Mesendoderm (in vitro differentiated cells): Measurements from ENCODE around the gene SEPTIN8.

Source experiments
- DNase-seq: peaks from one replicate; pipeline ENCODE4 v3.0.0; 2013
- H2AK5ac ChIP-seq: 2 replicates; pipeline ENCODE4 v1.6.1; 2013; ENCODE audit warnings: low read length, inconsistent platforms
- H2BK120ac ChIP-seq: 2 replicates; pipeline ENCODE4 v1.6.1; 2013; ENCODE audit warnings: low read depth, mild to moderate bottlenecking, low read length, moderate library complexity, mixed read lengths
- H2BK15ac ChIP-seq: replicated peaks from 2 replicates; pipeline ENCODE4 v1.6.1; 2013; ENCODE audit warnings: low read depth, mild to moderate bottlenecking, moderate library complexity
- H2BK5ac ChIP-seq: 2 replicates; pipeline ENCODE4 v1.6.1; 2013; ENCODE audit warnings: low read length, inconsistent platforms
- H3K18ac ChIP-seq: 2 replicates; pipeline ENCODE4 v1.6.1; 2013; ENCODE audit warnings: mild to moderate bottlenecking, low read length, mixed read lengths
- H3K23ac ChIP-seq: one replicate; pipeline ENCODE4 v1.6.1; 2013; ENCODE audit warnings: low read length
- H3K27ac ChIP-seq: 2 replicates; pipeline ENCODE4 v1.5.1; 2013; ENCODE audit warnings: low read depth, mild to moderate bottlenecking, inconsistent platforms, low read length, moderate library complexity
- H3K27me3 ChIP-seq: 2 replicates; pipeline ENCODE4 v1.6.1; 2013; ENCODE audit warnings: low read length, control low read depth, mild to moderate bottlenecking, inconsistent platforms; ENCODE audit not compliant: insufficient read depth, poor library complexity
- H3K36me3 ChIP-seq: 2 replicates; pipeline ENCODE4 v1.6.1; 2013; ENCODE audit warnings: low read length, inconsistent platforms; ENCODE audit not compliant: control insufficient read depth, insufficient read depth
- H3K4ac ChIP-seq: one replicate; pipeline ENCODE4 v1.6.1; 2013; ENCODE audit warnings: low read depth, mild to moderate bottlenecking, low read length, moderate library complexity
- H3K4me1 ChIP-seq: 2 replicates; pipeline ENCODE4 v1.6.1; 2013; ENCODE audit warnings: low read depth, low read length, inconsistent platforms; ENCODE audit not compliant: control insufficient read depth
- H3K4me2 ChIP-seq: 2 replicates; pipeline ENCODE4 v1.6.1; 2013; ENCODE audit warnings: low read length
- H3K4me3 ChIP-seq: 2 replicates; pipeline ENCODE4 v1.5.1; 2013; ENCODE audit warnings: mild to moderate bottlenecking, low read length
- H3K56ac ChIP-seq: one replicate; pipeline ENCODE4 v1.6.1; 2013; ENCODE audit warnings: low read length
- H3K79me1 ChIP-seq: 2 replicates; pipeline ENCODE4 v1.6.1; 2013; ENCODE audit warnings: low read length, inconsistent platforms
- H3K79me2 ChIP-seq: 2 replicates; pipeline ENCODE4 v1.6.1; 2013; ENCODE audit warnings: mild to moderate bottlenecking, low read length; ENCODE audit not compliant: control insufficient read depth, insufficient read depth
- H3K9ac ChIP-seq: 2 replicates; pipeline ENCODE4 v1.6.1; 2013; ENCODE audit warnings: low read length, inconsistent platforms
- H4K5ac ChIP-seq: one replicate; pipeline ENCODE4 v1.6.1; 2013; ENCODE audit warnings: low read length
- H4K8ac ChIP-seq: one replicate; pipeline ENCODE4 v1.6.1; 2013; ENCODE audit warnings: low read depth, mild to moderate bottlenecking, control low read depth, low read length, moderate library complexity
- WGBS: extraction: QIAGEN DNeasy Blood & Tissue Kit; methylation state at CpG from one replicate; pipeline ENCODE4 v1.1.7; 2013; ENCODE audit warnings: low lambda C conversion rate, missing lambda C conversion rate; ENCODE audit not compliant: insufficient coverage; ENCODE audit errors: extremely low coverage; 5-methylcytosine and 5-hydroxymethylcytosine counted together

SEPTIN8 gene

GRCh38 chr5:132746954-132747615 is 30.0 kb downstream of the SEPTIN8 start, which contains the start of gene CCNI2:
TSS of gene CCNI2 (plus strand) at chr5:132747426. CDS start at chr5:132747496, 70 bp downstream.
- H3K18ac ChIP-seq = no peak within 1 kb of the TSS
- no peak within 1 kb of the TSS for H3K9ac ChIP-seq
- H2AK5ac ChIP-seq = no peak within 1 kb of the TSS
- H3K27me3 ChIP-seq = peaks cover 21% of the 10 kb centered on the region
- no peaks in the 10 kb centered on the region for H3K36me3 ChIP-seq
- H2BK120ac ChIP-seq = no peak within 1 kb of the TSS
- DNase-seq = peak; percentile 90
- H3K23ac ChIP-seq = no peak within 1 kb of the TSS
- H3K79me2 ChIP-seq = no peaks in the 10 kb centered on the region
- H3K4me2 ChIP-seq = peak within 1 kb of the TSS; percentile 25
- H4K5ac ChIP-seq = no peak within 1 kb of the TSS
- no peaks in the 10 kb centered on the region for H3K4me1 ChIP-seq
- peak within 1 kb of the TSS; percentile 73 for H3K56ac ChIP-seq
- no peak within 1 kb of the TSS for H2BK5ac ChIP-seq
- H3K27ac ChIP-seq = no peak within 1 kb of the TSS
- H3K79me1 ChIP-seq = no peaks in the 10 kb centered on the region
- no peak within 1 kb of the TSS for H3K4ac ChIP-seq
- no peak within 1 kb of the TSS for H3K4me3 ChIP-seq
- H2BK15ac ChIP-seq = no peak within 1 kb of the TSS
- no CpG with 5 or more reads among the region's 59 CpGs for WGBS
- H4K8ac ChIP-seq = no peak within 1 kb of the TSS

GRCh38 chr5:132746592-132746953 is 30.5 kb downstream of the SEPTIN8 start:
- H3K4ac ChIP-seq = no peak overlapping the region
- no peak overlapping the region for H3K9ac ChIP-seq
- H3K36me3 ChIP-seq = no peaks in the 10 kb centered on the region
- H3K4me3 ChIP-seq = no peak overlapping the region
- no peak overlapping the region for H2BK15ac ChIP-seq
- no peak overlapping the region for H2BK5ac ChIP-seq
- no peaks in the 10 kb centered on the region for H3K4me1 ChIP-seq
- H2BK120ac ChIP-seq = no peak overlapping the region
- H3K79me2 ChIP-seq = no peaks in the 10 kb centered on the region
- no peak overlapping the region for H3K18ac ChIP-seq
- peaks cover 21% of the 10 kb centered on the region for H3K27me3 ChIP-seq
- no CpG with 5 or more reads among the region's 3 CpGs for WGBS
- no peak overlapping the region for H2AK5ac ChIP-seq
- no peak overlapping the region for H3K23ac ChIP-seq
- H3K4me2 ChIP-seq = no peak overlapping the region
- H3K79me1 ChIP-seq = no peaks in the 10 kb centered on the region
- DNase-seq = no peak
- no peak overlapping the region for H3K27ac ChIP-seq
- H4K5ac ChIP-seq = no peak overlapping the region
- no peak overlapping the region for H3K56ac ChIP-seq
- no peak overlapping the region for H4K8ac ChIP-seq

GRCh38 chr5:132744659-132745058 is 32.4 kb downstream of the SEPTIN8 start:
- Histone ChIP-seq H3K23ac (no peak overlapping the region), H3K27me3 (peaks cover 21% of the 10 kb centered on the region), H3K27ac (no peak overlapping the region), H3K36me3 (no peaks in the 10 kb centered on the region), H3K79me2 (no peaks in the 10 kb centered on the region), H2AK5ac (no peak overlapping the region), H2BK5ac (no peak overlapping the region), H3K9ac (no peak overlapping the region), H4K5ac (no peak overlapping the region), H4K8ac (no peak overlapping the region), H3K18ac (no peak overlapping the region), H3K4me3 (no peak overlapping the region), H2BK15ac (no peak overlapping the region), H3K4me2 (no peak overlapping the region), H3K4ac (no peak overlapping the region), H3K4me1 (no peaks in the 10 kb centered on the region), H2BK120ac (no peak overlapping the region), H3K56ac (no peak overlapping the region), H3K79me1 (no peaks in the 10 kb centered on the region)
- no peak for DNase-seq
- no CpG with 5 or more reads among the region's 2 CpGs for WGBS

GRCh38 chr5:132742626-132743025 is 34.4 kb downstream of the SEPTIN8 start:
- no peak for DNase-seq
- H3K27me3 ChIP-seq = peaks cover 8% of the 10 kb centered on the region
- WGBS = no CpG with 5 or more reads among the region's 5 CpGs

GRCh38 chr5:132742158-132742557 is 34.9 kb downstream of the SEPTIN8 start:
- WGBS = no CpG with 5 or more reads among the region's 2 CpGs
- H3K79me1 ChIP-seq = no peaks in the 10 kb centered on the region
- H3K79me2 ChIP-seq = no peaks in the 10 kb centered on the region
- H2BK5ac ChIP-seq = no peak overlapping the region
- no peaks in the 10 kb centered on the region for H3K4me1 ChIP-seq
- no peak overlapping the region for H2AK5ac ChIP-seq
- H3K4me2 ChIP-seq = no peak overlapping the region
- H3K27ac ChIP-seq = no peak overlapping the region
- DNase-seq = no peak
- H4K8ac ChIP-seq = no peak overlapping the region
- H3K36me3 ChIP-seq = no peaks in the 10 kb centered on the region
- no peak overlapping the region for H2BK15ac ChIP-seq
- no peak overlapping the region for H3K18ac ChIP-seq
- no peak overlapping the region for H3K23ac ChIP-seq
- no peak overlapping the region for H3K4ac ChIP-seq
- H4K5ac ChIP-seq = no peak overlapping the region
- H3K27me3 ChIP-seq = peaks cover 4% of the 10 kb centered on the region
- H3K4me3 ChIP-seq = no peak overlapping the region
- no peak overlapping the region for H3K9ac ChIP-seq
- H2BK120ac ChIP-seq = no peak overlapping the region
- no peak overlapping the region for H3K56ac ChIP-seq

More at GRCh38 chr5:132742626-132743025, 34.4 kb downstream of the SEPTIN8 start:
- Histone ChIP-seq H3K27ac (no peak overlapping the region), H3K36me3 (no peaks in the 10 kb centered on the region), H2BK120ac (no peak overlapping the region), H4K8ac (no peak overlapping the region), H4K5ac (no peak overlapping the region), H3K9ac (no peak overlapping the region), H3K56ac (no peak overlapping the region), H3K4me1 (no peaks in the 10 kb centered on the region), H3K79me1 (no peaks in the 10 kb centered on the region), H3K4me2 (no peak overlapping the region), H3K79me2 (no peaks in the 10 kb centered on the region), H2BK15ac (no peak overlapping the region), H3K18ac (no peak overlapping the region), H3K4ac (no peak overlapping the region), H2BK5ac (no peak overlapping the region), H2AK5ac (no peak overlapping the region), H3K4me3 (no peak overlapping the region), H3K23ac (no peak overlapping the region)

GRCh38 chr5:132739232-132739631 is 37.8 kb downstream of the SEPTIN8 start:
- no peak overlapping the region for H2AK5ac ChIP-seq
- no peaks in the 10 kb centered on the region for H3K79me1 ChIP-seq
- H3K4ac ChIP-seq = no peak overlapping the region
- no peak overlapping the region for H3K23ac ChIP-seq
- H3K18ac ChIP-seq = no peak overlapping the region
- no peaks in the 10 kb centered on the region for H3K79me2 ChIP-seq
- H3K4me1 ChIP-seq = no peaks in the 10 kb centered on the region
- no peak overlapping the region for H2BK5ac ChIP-seq
- no peak overlapping the region for H3K27ac ChIP-seq
- H2BK15ac ChIP-seq = no peak overlapping the region
- no peak overlapping the region for H4K5ac ChIP-seq
- no peak overlapping the region for H3K4me2 ChIP-seq
- no peak overlapping the region for H3K4me3 ChIP-seq
- no CpG with 5 or more reads among the region's 1 CpG for WGBS
- H3K27me3 ChIP-seq = no peaks in the 10 kb centered on the region
- no peak for DNase-seq
- H2BK120ac ChIP-seq = no peak overlapping the region
- H4K8ac ChIP-seq = no peak overlapping the region
- no peak overlapping the region for H3K9ac ChIP-seq
- no peak overlapping the region for H3K56ac ChIP-seq
- H3K36me3 ChIP-seq = no peaks in the 10 kb centered on the region
